A204.1 (cell line): Measurements from ENCODE around the gene MORC2.

Source experiments
- FAIRE-seq: peaks from 2 replicates; lab custom pipeline; 2012; peaks lifted over from hg19 to GRCh38; lab: Jason Lieb, UNC

Gene MORC2

GRCh38 chr22:30948930-30949342, 19.6 kb downstream of the MORC2 start:
- no peak for FAIRE-seq

GRCh38 chr22:30947816-30948454, 20.6 kb downstream of the MORC2 start:
- peak; percentile 76 for FAIRE-seq

GRCh38 chr22:30947173-30947815, 21.3 kb downstream of the MORC2 start:
- no peak for FAIRE-seq

GRCh38 chr22:30946354-30946753, 22.2 kb downstream of the MORC2 start:
- no peak for FAIRE-seq

- FAIRE-seq = no peak
Observed at GRCh38 chr22:30945653-30946052, 22.9 kb downstream of the MORC2 start.

GRCh38 chr22:30944986-30945385, 23.6 kb downstream of the MORC2 start:
- no peak for FAIRE-seq

- no peak for FAIRE-seq
Observed at GRCh38 chr22:30943368-30943767, 25.2 kb downstream of the MORC2 start.

GRCh38 chr22:30941363-30941740, 27.2 kb downstream of the MORC2 start:
- FAIRE-seq = no peak

- FAIRE-seq = no peak
Observed at GRCh38 chr22:30940685-30941362, 27.8 kb downstream of the MORC2 start.

- FAIRE-seq = no peak
Observed at GRCh38 chr22:30934053-30934452, 34.5 kb downstream of the MORC2 start.

GRCh38 chr22:30933457-30933856, 35.1 kb downstream of the MORC2 start:
- FAIRE-seq = no peak

- FAIRE-seq = no peak
Observed at GRCh38 chr22:30932661-30933060, 35.9 kb downstream of the MORC2 start.

- no peak for FAIRE-seq
Observed at GRCh38 chr22:30931541-30932300, 36.9 kb downstream of the MORC2 start.

GRCh38 chr22:30930228-30930627, 38.3 kb downstream of the MORC2 start:
- FAIRE-seq = no peak

- FAIRE-seq = no peak
Observed at GRCh38 chr22:30928401-30928800, 40.2 kb downstream of the MORC2 start.

- FAIRE-seq = no peak
Observed at GRCh38 chr22:30927806-30928205, 40.8 kb downstream of the MORC2 start.

- FAIRE-seq = no peak
Observed at GRCh38 chr22:30926706-30927105, 41.9 kb downstream of the MORC2 start.

GRCh38 chr22:30925667-30926066, 42.9 kb downstream of the MORC2 start:
- FAIRE-seq = no peak

- no peak for FAIRE-seq
Observed at GRCh38 chr22:30923168-30923900, 45.2 kb downstream of the MORC2 start.

- FAIRE-seq = no peak
Observed at GRCh38 chr22:30922151-30922611, 46.4 kb downstream of the MORC2 start.

- FAIRE-seq = no peak
Observed at GRCh38 chr22:30921108-30921507, 47.5 kb downstream of the MORC2 start.

- FAIRE-seq = peak; percentile 92
Observed at GRCh38 chr22:30920407-30920806, 48.2 kb downstream of the MORC2 start.
